ENCODE data around the gene FBN3. TPM values are rescaled to one million over a fixed set of nuclear protein-coding genes. Genes with fewer than 3 reads are reported as not detected.

Gene FBN3
- total RNA-seq, 1 donor, result not detected

DNA sequence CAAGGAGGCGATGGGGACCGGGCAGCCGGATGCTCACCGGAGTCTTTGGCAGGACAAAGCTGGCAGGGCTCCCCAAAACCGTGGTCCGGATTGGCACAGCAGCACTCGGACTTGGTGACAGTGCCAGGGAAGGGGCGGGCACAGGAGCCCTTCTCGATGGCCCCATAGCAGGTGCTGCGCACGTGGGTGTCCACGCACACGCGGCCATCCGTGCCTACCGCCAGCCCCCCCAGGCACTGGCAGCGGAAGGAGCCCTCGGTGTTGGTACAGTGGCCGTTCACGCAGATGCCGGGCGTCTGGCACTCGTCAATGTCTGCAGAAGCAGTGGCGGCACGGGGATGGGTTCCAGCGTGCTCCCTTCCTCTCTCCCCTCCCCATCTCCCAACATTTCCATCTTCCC is 17.9 kb downstream of the FBN3 start:
- DNase-seq (ENCODE audit: low read depth), result no peak
- no peak overlapping the region for H3K4me3 ChIP-seq (ENCODE audit: low read depth, low read length)
- TF ChIP-seq CTCF (IDR thresholded peaks at IDR 0.05; ENCODE audit: insufficient read depth, low read length), result no peak

DNA sequence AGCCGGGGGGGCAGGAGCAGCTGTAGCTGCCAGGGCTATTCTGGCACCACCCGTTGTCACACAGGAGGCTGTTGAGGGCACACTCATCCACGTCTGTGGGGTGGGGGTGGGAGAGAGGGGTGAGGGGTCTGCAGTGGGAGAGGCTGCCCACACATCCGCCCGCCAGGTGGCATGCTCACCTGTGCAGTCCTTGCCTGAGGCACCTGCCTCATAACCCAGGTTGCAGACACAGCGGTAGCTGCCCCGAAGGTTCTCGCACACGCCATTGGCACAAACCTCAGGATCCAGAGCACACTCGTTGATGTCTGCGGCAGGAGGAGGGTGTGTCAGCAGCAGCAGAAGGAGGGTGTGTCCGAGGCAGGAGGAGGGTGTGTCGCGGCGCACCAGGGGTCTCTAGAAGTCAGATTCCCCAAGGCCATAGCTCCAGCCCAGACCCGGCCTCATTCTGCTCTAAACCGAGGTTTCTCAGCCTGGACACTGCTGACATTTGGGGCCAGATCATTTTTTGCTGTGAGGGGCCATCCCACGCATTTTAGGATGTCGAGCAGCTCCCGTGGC is 20.3 kb downstream of the FBN3 start:
- DNase-seq (ENCODE audit: low read depth), result no peak
- H3K4me3 ChIP-seq (ENCODE audit: low read depth, low read length), result no peak overlapping the region
- no peak for TF ChIP-seq CTCF (IDR thresholded peaks at IDR 0.05; ENCODE audit: insufficient read depth, low read length)

DNA sequence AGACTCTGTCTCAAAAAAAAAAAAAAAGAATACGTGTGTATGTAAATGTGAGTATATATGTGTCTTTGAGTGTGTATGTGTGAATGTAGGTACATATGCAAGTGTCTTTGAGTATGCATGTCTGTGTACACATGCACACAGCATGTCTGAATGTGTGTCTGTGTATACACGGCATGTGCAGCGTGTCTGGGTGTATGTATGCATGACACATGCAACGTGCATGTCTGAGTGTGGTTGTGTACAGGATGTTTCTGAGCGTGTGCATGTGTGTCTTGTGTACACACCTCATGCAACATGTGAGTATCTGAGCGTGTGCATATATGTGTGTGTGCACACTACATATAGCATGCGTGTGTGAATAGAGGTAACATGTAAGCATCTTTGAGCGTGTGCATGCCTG is 20.8 kb downstream of the FBN3 start:
- no peak overlapping the region for H3K4me3 ChIP-seq (ENCODE audit: low read depth, low read length)
- no peak for TF ChIP-seq CTCF (IDR thresholded peaks at IDR 0.05; ENCODE audit: insufficient read depth, low read length)
- DNase-seq (ENCODE audit: low read depth), result no peak

DNA sequence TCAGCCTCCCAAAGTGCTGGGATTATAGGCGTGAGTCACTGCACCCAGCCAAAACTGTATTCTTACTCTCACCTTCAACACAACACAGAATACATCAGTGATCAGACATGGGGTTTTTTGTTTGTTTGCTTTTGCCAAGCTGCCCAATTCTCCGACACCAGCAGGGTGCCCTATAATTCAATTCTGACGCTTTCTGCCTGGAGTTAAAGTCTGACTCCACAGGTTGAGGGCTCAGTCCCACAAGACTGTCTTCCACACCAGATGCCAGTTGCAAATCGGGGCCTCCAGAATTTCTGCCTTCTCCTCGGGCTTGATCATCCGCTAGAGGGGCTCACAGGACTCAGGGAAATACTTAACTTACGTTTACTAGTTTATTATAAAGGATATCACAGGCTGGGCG is 22.1 kb downstream of the FBN3 start:
- TF ChIP-seq CTCF (IDR thresholded peaks at IDR 0.05; ENCODE audit: insufficient read depth, low read length), result no peak
- no peak overlapping the region for H3K4me3 ChIP-seq (ENCODE audit: low read depth, low read length)
- DNase-seq (ENCODE audit: low read depth), result no peak

DNA sequence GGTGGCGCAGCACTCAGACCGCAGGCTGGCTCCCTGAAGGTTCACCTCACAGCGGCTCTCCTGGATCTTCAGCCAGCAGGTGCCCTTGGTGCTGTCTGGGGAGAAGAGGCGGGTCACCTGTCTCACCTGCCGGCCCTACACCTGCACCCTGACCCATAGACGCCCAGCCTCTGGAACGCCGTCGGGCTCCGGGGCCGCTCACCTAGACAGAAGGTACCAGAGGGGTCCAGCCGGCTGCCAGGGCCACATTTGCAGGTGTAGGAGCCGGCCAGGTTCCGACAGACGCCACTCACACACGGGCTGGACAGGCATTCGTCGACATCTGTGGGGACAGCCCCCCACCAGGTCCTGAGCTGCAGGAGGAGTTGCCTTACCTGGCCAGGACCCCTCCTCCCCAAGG is 22.9 kb downstream of the FBN3 start:
- TF ChIP-seq CTCF (IDR thresholded peaks at IDR 0.05; ENCODE audit: insufficient read depth, low read length), result no peak
- no peak for DNase-seq (ENCODE audit: low read depth)
- H3K4me3 ChIP-seq (ENCODE audit: low read depth, low read length), result no peak overlapping the region

DNA sequence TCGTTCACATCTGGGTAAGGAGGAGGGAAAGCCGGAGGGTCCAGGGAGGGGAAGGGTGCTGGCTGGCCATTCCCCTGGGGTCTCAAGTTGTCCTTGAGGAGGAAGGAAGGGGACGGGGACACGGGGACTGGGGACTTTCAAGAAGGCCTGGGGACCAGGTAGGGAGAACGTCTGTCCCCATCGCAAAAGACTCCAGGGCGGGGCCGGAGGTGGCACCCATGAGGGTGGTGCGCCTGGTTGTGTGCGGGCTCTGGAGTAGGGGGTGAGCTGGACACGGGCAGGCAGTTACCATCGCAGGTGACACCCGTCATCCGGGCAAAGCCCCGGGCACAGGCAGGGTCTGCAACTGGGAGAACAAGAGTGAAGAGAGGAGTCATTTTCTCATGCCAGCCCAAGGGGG is 23.4 kb downstream of the FBN3 start:
- no peak for DNase-seq (ENCODE audit: low read depth)
- H3K4me3 ChIP-seq (ENCODE audit: low read depth, low read length), result no peak overlapping the region
- no peak for TF ChIP-seq CTCF (IDR thresholded peaks at IDR 0.05; ENCODE audit: insufficient read depth, low read length)

- no peak overlapping the region for H3K4me3 ChIP-seq (ENCODE audit: low read depth, low read length)
- TF ChIP-seq CTCF (IDR thresholded peaks at IDR 0.05; ENCODE audit: insufficient read depth, low read length), result no peak
- DNase-seq (ENCODE audit: low read depth), result no peak
Measured at GRCh38 chr19:8123683-8124082, 25.7 kb downstream of the FBN3 start.
